Cerebellar cortex (tissue), 1 donor: ENCODE data around the gene SPATS2.

Experiments used
- DNase-seq: peaks from one replicate; pipeline ENCODE4 v3.0.0-alpha.2; 2015; ENCODE audit warnings: low spot score

Gene SPATS2

DNA sequence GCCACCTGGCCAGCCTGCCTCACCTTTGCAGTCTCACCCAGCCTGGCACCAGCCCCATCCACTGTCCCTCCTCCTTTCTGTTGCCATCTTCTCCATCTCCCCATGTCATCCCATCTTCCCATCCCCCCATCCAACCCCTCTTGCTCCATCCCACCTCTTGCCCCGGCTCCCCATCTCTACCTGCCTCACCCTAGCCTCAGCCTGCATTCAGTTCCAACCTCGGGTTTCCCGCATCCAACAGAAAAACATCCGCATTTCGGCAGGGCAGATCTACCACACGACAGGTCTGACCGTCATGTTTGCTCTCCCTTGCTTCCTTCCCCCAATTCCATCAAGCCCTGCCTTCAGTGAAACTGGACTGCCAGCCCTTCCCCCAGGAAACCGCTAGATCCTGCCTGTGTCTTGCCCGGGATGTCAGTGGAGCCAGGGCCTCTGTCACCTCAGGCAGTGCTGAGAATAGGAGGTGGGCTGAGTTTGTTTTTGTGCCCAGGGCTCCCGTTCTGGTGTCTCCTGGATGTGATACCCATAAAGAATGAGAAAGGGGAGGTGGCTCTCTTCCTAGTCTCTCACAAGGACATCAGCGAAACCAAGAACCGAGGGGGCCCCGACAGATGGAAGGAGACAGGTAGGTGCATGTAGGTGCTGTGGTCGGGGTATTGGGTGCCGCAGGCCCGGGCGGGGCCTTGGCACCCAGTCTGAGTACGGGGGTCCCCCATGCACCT is 174.0 kb downstream of the SPATS2 start:
- no peak for DNase-seq

GRCh38 chr12:49541911-49542505 is 174.7 kb downstream of the SPATS2 start:
- DNase-seq = no peak

GRCh38 chr12:49542592-49543160 is 175.4 kb downstream of the SPATS2 start:
- DNase-seq = no peak

DNA sequence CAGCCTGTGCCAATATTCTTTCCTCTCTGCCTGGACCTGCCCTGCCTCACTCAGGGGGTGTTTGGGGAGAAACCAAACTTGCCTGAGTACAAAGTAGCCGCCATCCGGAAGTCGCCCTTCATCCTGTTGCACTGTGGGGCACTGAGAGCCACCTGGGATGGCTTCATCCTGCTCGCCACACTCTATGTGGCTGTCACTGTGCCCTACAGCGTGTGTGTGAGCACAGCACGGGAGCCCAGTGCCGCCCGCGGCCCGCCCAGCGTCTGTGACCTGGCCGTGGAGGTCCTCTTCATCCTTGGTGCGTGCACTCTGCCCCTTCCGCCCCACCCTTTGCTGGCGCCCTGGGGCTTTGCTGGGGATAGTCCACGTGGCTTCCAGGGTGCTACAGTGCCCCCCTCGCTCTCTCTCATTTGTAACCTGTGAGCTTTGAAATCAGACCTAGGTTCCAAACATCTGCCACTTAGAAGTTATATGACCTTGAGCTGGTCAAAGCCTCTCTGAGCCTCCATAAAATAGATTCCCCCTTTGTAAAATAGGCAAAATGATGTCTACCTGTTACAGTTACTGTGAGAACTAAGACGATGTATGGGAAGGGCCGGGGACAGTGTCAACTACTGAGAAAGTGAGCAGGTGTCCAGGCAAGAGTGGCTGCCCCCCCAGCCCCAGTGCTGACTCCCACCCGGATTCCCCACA is 176.1 kb downstream of the SPATS2 start:
- DNase-seq = no peak

DNA sequence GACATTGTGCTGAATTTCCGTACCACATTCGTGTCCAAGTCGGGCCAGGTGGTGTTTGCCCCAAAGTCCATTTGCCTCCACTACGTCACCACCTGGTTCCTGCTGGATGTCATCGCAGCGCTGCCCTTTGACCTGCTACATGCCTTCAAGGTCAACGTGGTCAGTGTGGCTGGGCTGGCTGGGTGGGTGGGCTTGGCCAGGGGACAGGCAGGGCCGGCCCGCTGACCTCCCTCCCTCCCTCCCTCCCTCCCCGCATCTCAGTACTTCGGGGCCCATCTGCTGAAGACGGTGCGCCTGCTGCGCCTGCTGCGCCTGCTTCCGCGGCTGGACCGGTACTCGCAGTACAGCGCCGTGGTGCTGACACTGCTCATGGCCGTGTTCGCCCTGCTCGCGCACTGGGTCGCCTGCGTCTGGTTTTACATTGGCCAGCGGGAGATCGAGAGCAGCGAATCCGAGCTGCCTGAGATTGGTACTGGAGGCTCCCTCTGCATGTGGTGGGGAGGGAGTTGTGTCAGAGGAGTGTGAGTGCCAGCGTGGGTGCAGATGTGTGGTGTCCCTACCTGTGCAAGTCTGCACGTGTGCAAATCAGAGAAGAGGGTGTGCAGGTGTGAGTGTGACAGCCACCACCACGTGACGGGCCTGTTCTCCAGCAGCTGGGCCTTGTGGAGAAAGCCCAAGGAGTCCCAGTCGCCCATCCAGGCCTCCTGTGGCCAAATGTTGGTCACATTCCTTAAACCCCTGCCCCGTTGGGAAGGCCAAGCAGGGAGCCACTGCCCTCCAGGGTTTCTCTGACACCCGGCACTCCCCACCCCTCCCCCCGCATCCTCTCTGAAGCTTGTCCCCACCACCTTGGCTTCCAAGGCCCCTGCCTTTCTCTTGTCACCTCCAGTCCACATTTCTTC is 176.9 kb downstream of the SPATS2 start:
- no peak for DNase-seq

GRCh38 chr12:49545815-49546214 is 178.6 kb downstream of the SPATS2 start:
- DNase-seq = no peak

GRCh38 chr12:49546481-49546880 is 179.2 kb downstream of the SPATS2 start:
- DNase-seq = no peak

- no peak for DNase-seq
These were observed 179.9 kb downstream of the SPATS2 start for GRCh38 chr12:49547090-49547690.

DNA sequence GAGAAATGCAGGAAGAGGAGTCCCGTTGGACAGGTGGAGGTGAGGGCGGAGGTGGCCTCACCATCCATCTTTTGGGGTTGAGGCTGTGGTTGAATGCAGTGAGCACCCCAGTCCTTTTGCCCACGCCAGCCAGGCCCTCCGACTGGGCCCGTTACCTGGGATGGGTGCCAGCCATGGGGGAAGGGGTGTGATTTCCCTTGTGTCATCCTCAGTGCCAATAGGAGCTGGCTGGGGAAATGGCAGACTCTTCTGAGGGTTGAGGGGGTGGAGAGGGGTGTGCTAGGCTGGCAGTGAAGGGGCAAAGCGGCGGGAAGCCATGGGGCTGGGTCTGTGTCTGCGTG is 181.2 kb downstream of the SPATS2 start:
- no peak for DNase-seq

GRCh38 chr12:49548822-49549648 is 181.8 kb downstream of the SPATS2 start:
- DNase-seq = no peak

- DNase-seq = no peak
These were observed 182.8 kb downstream of the SPATS2 start for GRCh38 chr12:49549735-49550692.

GRCh38 chr12:49550693-49551252 is 183.5 kb downstream of the SPATS2 start:
- DNase-seq = no peak

DNA sequence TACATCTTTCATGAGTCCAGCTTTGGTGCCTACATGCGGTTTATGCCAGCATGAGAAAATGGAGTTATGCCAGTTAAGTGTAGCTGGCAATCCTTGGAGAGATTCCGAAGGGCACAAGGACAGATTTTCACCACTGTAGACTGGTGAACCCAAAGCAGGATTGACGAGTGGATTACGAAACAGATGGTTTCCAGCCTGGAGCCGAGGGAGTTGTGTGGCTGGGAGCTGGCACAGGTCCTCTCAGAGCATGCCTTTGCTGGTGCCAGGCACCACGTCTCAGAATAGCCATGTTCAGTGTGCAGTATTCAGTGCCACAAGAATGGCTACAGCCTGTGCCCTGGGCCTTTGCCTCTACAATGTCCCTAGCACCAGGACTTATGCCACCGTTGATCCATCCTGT is 184.8 kb downstream of the SPATS2 start:
- peak; percentile 71 for DNase-seq

GRCh38 chr12:49552425-49552824 is 185.2 kb downstream of the SPATS2 start:
- DNase-seq = no peak

GRCh38 chr12:49552899-49553298 is 185.6 kb downstream of the SPATS2 start:
- DNase-seq = no peak

GRCh38 chr12:49553512-49554088 is 186.3 kb downstream of the SPATS2 start:
- DNase-seq = peak; percentile 68

DNA sequence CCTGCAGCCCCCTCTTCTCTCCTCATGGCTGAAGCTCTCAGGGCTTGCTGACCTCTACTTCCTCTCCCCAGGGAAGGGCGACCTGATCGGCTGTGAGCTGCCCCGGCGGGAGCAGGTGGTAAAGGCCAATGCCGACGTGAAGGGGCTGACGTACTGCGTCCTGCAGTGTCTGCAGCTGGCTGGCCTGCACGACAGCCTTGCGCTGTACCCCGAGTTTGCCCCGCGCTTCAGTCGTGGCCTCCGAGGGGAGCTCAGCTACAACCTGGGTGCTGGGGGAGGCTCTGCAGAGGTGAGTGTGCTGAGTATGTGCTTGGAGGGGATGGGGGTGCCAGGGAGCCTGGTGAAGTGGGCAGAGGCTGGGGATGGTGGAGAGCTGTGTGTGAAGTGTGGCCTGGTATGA is 187.0 kb downstream of the SPATS2 start:
- DNase-seq = no peak

DNA sequence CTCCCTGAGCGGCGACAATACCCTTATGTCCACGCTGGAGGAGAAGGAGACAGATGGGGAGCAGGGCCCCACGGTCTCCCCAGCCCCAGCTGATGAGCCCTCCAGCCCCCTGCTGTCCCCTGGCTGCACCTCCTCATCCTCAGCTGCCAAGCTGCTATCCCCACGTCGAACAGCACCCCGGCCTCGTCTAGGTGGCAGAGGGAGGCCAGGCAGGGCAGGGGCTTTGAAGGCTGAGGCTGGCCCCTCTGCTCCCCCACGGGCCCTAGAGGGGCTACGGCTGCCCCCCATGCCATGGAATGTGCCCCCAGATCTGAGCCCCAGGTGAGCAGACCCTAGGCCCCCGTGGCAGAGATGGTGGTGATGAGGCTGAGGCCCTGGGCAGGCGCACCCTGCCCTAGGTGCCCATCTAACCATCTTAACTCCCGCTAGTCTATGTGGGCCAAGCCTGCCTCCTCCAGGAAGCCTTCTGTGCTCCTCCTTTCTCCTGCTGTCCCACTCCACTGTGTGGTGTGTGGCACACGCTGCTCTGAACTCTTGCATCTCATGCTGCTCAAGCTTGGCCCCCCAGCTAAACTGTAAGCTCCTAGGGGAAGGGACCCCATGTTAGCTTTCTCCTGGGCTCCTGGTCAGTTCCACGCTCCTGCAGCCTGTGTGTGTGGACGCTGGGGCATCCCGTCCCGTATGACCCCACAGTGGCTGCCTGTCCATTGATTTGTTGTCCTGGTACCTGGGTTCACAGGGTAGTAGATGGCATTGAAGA is 188.5 kb downstream of the SPATS2 start:
- DNase-seq = no peak
